GM18861 (cell line): ENCODE measurements around the gene ICAM2.
"Not testable (repeated sequence)": the region's sequence is repeated elsewhere in the genome, so short reads cannot be mapped to it uniquely, and the experiment has no call there.

ENCODE experiments used
- ATAC-seq: cut with Tn5 transposase; IDR thresholded peaks from one replicate; pipeline ENCODE4 v1.9.1; 2021; ENCODE audit not compliant: unreplicated experiment

ICAM2 gene

GRCh38 chr17:64015447-64015846 lies 5.0 kb downstream of the ICAM2 start:
- ATAC-seq = no peak

DNA sequence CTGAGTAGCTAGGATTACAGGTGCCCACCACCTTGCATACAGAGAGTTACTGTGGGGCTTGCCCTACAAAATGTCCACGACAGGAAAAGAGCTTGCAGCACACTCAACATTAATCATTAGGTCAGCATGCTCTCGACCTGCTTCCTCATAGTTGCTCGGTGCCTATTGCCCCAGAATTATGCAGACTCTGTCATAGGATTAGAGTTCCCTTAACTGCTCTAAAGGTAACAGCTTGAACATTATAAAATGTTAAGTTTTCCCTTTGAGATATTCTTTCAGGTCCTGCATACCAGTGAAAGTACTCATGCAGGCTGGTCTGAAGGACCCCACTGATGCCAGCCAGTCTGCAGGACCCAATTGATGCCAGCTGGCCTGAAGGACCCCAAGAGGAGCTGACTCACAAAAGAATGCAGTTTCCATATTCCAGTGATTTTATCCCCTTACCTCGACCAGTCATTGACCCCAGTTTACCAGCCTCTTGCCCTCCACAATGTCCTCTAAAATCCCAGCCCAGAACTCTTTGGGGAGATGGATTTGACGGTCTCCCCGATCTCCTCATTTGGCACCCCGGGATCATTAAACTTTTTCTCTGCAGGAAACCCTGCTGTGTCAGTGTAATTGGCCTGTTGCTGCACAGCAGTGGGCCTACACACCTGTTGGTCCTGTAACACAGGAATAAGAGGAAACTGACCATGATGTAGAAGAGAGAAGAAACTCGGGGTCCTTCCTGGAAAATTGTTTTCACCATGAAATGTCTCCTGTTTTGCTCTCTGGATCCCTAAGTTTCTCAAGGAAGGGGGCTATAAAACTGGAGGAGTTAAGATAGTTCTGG lies 10.6 kb downstream of the ICAM2 start:
- no peak for ATAC-seq

DNA sequence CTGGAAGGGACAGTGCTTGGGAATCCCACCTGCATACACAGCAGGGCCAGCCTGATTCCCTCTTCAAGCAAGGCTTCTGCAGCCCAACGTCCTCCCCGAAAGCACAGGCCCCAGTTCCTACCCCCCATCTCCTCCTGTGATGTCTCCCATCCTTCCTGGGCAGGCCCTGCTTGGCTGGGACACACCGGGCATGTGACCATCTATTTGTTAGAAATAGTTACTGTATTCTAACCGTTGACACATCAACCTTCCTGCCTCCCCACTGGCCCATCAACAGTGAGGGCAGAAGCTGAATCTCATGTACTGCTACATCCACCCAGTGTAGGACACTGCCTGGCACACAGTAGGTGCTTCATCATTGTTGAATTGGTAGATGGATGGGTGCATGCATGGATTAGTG lies 11.6 kb downstream of the ICAM2 start:
- no peak for ATAC-seq

GRCh38 chr17:64008346-64008745 lies 12.1 kb downstream of the ICAM2 start:
- ATAC-seq = no peak

DNA sequence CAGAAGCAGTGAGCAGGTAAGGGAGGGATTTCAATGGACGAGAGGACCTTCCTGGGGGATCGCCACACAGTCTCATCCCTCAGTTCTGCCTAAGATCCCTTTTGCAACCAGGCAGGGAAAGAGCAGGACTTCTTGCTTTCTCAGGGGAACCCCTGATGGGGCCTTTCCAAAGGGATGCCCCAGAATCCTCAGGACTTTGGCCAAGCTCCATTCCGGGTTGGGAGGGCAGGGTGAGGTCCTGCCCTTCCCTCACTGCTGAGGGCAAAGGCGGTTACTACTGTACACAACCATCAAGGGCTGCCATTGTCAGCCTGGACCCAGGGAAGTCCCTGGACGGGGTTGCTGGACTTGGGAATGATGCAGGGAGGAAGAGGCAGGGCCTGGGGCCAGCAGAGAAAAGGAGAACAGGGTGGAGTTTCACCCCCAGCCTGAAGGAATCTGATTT lies 12.6 kb downstream of the ICAM2 start:
- no peak for ATAC-seq

GRCh38 chr17:64007089-64007837 lies 13.2 kb downstream of the ICAM2 start:
- not testable (repeated sequence) for ATAC-seq

DNA sequence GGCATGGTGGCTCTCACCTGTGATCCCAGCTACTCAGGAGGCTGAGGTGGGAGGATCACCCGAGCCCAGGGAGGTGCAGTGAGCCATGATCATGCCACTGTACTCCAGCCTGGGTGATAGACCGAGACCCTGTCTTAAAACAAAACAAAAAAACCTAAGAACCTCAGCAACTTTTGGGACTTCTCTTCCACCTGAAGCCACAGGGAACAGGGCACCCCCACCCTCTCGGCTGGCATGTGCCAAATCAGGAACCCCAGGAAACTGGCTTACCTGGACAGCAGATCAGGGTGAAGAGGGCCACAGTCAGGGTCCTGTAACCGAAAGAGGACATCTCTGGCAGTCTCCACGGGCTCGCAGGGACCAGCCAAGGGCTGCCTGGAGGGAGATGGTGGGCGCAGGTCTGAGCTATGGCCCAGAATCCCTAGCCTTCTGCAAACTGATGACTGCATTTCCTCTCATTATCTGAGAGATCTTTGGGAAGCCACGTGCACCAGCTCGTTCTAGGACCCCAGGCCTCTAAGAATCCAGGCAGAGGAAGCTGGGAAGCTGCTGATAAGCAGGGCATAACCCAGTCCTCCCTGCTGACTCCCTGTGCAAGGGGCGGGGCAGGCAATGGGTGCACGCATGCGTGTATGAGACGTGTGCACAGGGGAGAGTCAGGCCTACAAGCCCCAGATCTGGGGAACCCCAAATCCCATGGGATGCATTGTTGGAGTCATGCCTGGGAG lies 13.9 kb downstream of the ICAM2 start:
- no peak for ATAC-seq

DNA sequence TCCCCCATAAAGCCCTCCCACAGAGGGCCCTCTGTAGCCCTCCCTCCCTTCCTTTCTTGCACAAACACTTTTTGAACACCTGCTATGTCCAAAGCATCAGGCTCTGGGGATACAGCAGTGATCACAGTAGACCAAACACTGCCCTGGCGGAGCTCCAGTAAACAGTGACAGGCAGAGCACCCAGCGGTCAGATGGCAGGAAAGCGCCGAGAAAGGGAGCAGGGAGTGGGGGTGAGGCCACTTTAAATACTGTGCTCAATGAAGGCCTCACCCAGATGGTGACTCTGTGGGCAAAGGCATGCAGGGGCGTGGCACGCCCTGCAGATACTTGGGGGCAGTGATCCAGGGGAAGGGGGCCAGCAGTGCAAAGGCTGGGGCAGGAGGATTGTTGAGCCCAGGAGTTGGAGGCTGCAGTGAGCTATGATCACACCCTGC lies 14.7 kb downstream of the ICAM2 start:
- ATAC-seq = no peak

- ATAC-seq = no peak
Observed at GRCh38 chr17:64004903-64005733, 15.3 kb downstream of the ICAM2 start.

DNA sequence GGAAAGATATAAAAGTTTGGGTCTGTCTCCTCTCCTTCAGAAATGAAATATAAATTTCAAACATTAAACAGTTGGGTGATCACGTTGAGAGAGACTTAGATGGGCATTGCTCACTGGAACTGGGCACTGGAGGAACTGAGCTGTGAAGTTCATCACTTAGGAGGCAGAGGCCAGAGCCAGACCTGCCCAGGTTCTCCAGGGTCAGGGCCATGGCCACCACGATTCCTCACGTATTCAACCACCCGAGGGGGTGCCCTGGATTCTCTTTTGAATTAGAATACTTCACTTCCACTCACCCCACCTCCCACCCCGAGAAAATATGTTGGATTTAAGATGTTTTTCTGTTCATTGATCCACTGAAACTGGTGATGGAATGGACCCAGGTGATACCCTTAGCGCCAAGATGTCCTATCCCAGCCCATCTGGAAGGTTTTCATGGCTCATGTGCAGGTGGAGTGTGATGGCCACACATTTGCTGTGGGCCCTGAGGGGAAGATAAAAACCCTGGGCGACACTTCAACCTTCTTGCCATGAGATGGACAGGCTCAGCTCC lies 16.1 kb downstream of the ICAM2 start:
- no peak for ATAC-seq

- ATAC-seq = no peak
Observed at GRCh38 chr17:64003526-64004121, 16.8 kb downstream of the ICAM2 start.

- ATAC-seq = no peak
Observed at GRCh38 chr17:64002658-64003525, 17.5 kb downstream of the ICAM2 start.

DNA sequence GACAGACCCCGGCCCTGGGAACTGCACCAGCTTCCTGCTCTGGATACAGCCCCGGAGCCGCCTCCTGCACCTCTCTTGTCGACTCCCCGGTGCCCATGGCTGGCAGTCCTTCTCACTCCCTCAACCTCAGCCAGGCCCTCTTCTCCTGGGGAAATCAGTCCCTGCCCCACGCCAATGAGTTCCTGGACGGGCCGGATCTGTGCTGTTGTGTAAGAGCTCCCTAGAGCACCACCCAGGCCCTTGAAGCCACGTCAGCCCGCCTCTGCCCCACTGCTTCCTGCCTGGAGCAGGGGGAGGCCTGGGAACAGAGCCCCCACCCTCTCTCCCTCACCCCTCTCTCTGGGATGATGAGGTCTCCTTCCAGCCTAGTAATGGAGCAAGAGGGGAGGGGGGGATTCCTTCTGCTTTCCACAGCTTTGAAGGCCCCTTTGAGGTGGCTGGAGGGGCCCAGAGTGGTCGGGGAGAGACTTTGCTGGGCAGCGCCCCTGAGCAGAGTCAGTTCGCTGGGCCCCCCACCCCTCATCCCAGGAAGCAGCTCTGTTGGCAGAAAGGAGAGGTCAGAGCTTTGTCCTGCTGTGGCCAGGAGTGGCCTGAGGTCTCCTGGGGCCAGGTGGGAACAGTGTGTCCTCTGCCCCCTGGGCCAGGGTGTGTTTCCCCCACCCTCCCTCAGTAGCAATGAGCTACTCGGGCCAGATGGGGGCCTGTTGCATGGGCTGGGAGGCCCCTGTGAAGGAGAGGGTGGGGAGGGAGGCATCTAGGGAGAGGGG lies 18.5 kb downstream of the ICAM2 start:
- ATAC-seq = no peak

DNA sequence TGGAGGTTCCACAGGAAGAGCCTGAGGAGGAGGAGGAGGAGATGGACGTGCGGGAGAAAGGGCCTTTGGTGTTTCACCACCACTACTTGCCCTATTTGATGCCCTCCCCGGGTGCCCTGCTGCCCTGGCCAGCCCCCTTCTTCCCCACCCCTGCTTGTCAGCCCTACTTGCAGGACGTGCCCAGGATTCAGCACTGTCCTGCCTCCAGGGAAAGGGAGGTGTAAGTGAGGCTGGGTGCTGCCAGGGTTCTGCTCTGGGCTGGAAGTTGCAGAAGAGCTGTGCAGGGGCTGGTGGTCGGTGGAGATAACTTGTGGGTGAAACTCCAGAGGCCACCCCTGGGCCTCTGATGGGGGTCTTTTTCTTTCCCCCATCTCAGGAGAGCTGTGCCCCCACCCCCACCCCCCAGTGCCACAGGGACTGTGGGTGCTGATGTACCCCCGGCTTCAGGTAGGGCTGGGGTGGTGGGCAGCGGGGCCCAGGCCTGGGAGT lies 19.3 kb downstream of the ICAM2 start:
- no peak for ATAC-seq

GRCh38 chr17:63999680-64000531 lies 20.5 kb downstream of the ICAM2 start:
- ATAC-seq = no peak

GRCh38 chr17:63998721-63999679 lies 21.4 kb downstream of the ICAM2 start:
- ATAC-seq = no peak
